Measurements from ENCODE around the gene SGSM2. TPM values are rescaled to one million over a fixed set of nuclear protein-coding genes. Genes with fewer than 3 reads are reported as not detected.

Gene SGSM2
- total RNA-seq, 1 experiment from 2014 or later: 49.0 TPM

DNA sequence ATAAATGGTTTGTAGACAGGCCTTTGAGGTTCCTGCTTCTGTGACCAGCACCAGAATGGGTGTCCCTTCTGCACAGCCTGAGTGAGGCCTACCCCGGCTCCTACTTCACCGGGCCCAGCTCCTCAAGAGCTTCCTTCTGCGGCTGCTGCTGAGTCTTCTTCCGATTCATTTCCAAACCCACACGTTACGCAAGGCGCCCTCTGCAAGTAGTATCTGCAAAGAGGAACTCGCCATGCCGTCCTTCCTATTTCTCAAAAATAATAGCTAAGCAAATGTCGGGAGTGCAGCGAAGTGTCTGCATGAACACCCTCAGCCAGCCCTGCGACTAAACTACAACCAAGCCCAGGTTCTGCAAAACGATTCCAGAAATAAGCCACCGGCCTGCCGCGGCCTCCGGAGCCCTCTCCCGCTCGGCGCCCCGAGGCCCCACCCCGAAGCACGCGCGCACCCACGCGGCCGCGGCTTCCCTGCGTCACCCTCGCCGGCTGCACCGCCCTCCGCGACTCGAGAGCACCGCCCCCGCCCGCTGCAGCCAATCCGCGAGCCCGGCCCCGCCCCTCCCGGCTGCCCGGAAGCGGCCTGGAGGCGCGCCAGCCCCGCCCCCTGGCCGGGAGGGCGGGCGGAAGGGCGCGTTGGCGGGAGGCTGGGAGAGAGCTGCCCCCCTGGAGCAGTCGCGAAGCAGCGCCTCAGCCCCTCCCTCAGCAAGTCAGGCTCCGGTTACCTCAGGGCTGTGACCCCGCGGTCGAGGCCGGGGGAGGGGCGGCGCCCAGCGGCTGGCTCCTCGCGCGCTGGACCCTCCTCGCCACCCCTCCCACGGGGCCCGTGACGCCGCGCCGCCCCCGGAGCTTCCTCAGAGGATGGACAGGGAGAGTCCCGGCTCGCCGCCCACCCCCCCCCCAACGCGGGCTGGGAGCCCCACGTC lies 55.2 kb downstream of the SGSM2 start:
- Histone ChIP-seq H3K9me3 (ENCODE audit: control insufficient read depth, insufficient read depth, low read depth, low read length) (no peaks in the 10 kb centered on the region), H3K4me1 (ENCODE audit: control insufficient read depth, insufficient read depth, low read length) (peaks cover 32% of the 10 kb centered on the region), H3K4me3 (ENCODE audit: low read depth in 2 of 2, low read length in 2 of 2) (peak overlapping the region; percentile 59 to 69), H3K36me3 (ENCODE audit: control insufficient read depth, insufficient read depth, low read length) (no peaks in the 10 kb centered on the region), H3K27me3 (ENCODE audit: control insufficient read depth, insufficient read depth, low read length) (no peaks in the 10 kb centered on the region), H3K27ac (ENCODE audit: low read length) (peak overlapping the region; percentile 83)
- ChIA-PET POLR2A (interaction anchor here (0.7 to 1.0 kb wide), 2 partner anchors 13 to 56 kb away, joined by 4 read pairs; no protein-coding TSS in a partner anchor), CTCF (interaction anchor here (0.5 to 1.0 kb wide), 2 partner anchors 10 to 394 kb away, joined by 4 to 6 read pairs; no protein-coding TSS in a partner anchor)
- TF ChIP-seq TCF7L2 (IDR thresholded peaks at IDR 0.05; ENCODE audit: low read depth, low read length) (no peak), POLR2AphosphoS5 (IDR thresholded peaks at IDR 0.05; ENCODE audit: low read depth, low read length) (peak; percentile 59; the same call in 1 of the 2 replicates)
- intact Hi-C loops (cut with micrococcal nuclease; ENCODE audit: unreplicated experiment) (no loop called here), in situ Hi-C loops (cut with HindIII; ENCODE audit: low pct_unique_long_range_greater_than_20kb, low sequenced_read_pairs) (no loop called here)
- DNase-seq (ENCODE audit: low read depth, low spot score) (no peak), ATAC-seq (peak; percentile 80)
- BruUV-seq (replicated peaks): no TSS peak

DNA sequence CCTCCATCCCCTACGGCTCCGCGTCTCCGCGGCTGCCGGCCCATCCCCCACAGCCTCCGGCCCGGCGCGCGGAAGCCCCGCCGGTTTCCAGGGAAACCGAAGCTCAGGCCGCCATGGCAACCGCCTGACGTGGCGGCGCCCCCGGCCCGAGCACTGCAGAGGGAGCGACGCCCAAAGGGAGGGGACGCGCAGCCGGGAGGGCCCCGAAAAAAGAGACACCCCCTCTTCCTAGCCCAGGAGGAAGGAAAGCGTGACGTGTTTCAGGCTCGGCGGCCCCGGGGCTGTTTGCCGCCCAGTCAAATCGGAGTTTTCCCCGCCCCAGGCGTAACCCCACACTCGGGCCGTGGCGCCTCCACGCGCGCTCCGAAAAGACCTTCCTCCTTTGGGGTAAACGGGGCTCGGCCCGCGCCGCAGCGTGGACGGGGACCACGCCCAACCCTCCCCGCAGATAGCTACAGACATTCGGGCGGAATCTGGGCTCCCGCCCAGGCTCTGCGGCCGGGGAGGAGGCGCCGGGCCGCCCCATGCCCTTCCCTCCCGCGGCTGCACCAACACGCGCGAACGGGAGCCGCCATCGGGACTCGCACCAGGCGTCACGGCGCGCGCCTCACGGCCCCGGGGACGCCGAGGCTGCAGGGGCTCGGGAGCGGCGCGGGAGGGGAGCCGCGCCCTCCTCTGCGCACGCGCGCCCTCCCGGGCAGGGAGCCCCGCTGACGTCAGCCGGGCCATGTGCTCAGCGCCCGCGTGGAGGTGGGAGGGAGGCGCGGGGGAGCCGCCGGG lies 56.1 kb downstream of the SGSM2 start:
- TF ChIP-seq, protein P1, sequence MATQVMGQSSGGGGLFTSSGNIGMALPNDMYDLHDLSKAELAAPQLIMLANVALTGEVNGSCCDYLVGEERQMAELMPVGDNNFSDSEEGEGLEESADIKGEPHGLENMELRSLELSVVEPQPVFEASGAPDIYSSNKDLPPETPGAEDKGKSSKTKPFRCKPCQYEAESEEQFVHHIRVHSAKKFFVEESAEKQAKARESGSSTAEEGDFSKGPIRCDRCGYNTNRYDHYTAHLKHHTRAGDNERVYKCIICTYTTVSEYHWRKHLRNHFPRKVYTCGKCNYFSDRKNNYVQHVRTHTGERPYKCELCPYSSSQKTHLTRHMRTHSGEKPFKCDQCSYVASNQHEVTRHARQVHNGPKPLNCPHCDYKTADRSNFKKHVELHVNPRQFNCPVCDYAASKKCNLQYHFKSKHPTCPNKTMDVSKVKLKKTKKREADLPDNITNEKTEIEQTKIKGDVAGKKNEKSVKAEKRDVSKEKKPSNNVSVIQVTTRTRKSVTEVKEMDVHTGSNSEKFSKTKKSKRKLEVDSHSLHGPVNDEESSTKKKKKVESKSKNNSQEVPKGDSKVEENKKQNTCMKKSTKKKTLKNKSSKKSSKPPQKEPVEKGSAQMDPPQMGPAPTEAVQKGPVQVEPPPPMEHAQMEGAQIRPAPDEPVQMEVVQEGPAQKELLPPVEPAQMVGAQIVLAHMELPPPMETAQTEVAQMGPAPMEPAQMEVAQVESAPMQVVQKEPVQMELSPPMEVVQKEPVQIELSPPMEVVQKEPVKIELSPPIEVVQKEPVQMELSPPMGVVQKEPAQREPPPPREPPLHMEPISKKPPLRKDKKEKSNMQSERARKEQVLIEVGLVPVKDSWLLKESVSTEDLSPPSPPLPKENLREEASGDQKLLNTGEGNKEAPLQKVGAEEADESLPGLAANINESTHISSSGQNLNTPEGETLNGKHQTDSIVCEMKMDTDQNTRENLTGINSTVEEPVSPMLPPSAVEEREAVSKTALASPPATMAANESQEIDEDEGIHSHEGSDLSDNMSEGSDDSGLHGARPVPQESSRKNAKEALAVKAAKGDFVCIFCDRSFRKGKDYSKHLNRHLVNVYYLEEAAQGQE (IDR thresholded peaks at IDR 0.05; ENCODE audit: insufficient read depth in 1 of 2, low read depth in 2 of 2, low read length in 1 of 2): no peak
- no peak for TF ChIP-seq POLR2AphosphoS5 (IDR thresholded peaks at IDR 0.05; ENCODE audit: low read depth, low read length)
- TF ChIP-seq SIN3A (IDR thresholded peaks at IDR 0.05; ENCODE audit: borderline replicate concordance, insufficient read depth, low read depth, low read length): 0 out of 2 replicates have a peak, but pooled peaks have one; percentile 75
- H3K36me3 ChIP-seq (ENCODE audit: control insufficient read depth, insufficient read depth, low read length): no peaks in the 10 kb centered on the region
- POLR2A ChIA-PET: interaction anchor here (0.6 to 1.2 kb wide), 5 partner anchors 12 to 202 kb away, joined by 3 to 4 read pairs (median 4); no protein-coding TSS in a partner anchor
- intact Hi-C loops (cut with micrococcal nuclease; ENCODE audit: unreplicated experiment): no loop called here
- peak; percentile 50 for ATAC-seq
- peaks cover 41% of the 10 kb centered on the region for H3K4me1 ChIP-seq (ENCODE audit: control insufficient read depth, insufficient read depth, low read length)
- CTCF ChIA-PET: interaction anchor here (1.0 kb wide), 1 partner anchor 11 kb away, joined by 4 read pairs; no protein-coding TSS in a partner anchor
- peak overlapping the region; percentile 83 for H3K27ac ChIP-seq (ENCODE audit: low read length)
- DNase-seq (ENCODE audit: low read depth, low spot score): no peak
- in situ Hi-C loops (cut with HindIII; ENCODE audit: low pct_unique_long_range_greater_than_20kb, low sequenced_read_pairs): no loop called here
- H3K9me3 ChIP-seq (ENCODE audit: control insufficient read depth, insufficient read depth, low read depth, low read length): no peaks in the 10 kb centered on the region
- BruUV-seq (replicated peaks): no TSS peak
- peak overlapping the region; percentile 59 to 69 for H3K4me3 ChIP-seq (ENCODE audit: low read depth in 2 of 2, low read length in 2 of 2)
- H3K27me3 ChIP-seq (ENCODE audit: control insufficient read depth, insufficient read depth, low read length): no peaks in the 10 kb centered on the region
